Testis (tissue), 2 donors: Measurements from ENCODE around the gene FBN1.

ENCODE experiments used
- POLR2A ChIP-seq: fragments of 450-650 bp; IDR thresholded peaks from one replicate; pipeline ENCODE4 v1.6.1; 2017; ENCODE audit warnings: antibody characterized with exemption, mild to moderate bottlenecking, moderate library complexity
- TF ChIP-seq, protein P1 (sequence below), 3 experiments: fragments of 450-650 bp in 2 of 3; fragments of 200-600 bp in 1 of 3; sonication (generic) in 1 of 3; IDR thresholded peaks; one replicate each; pipeline ENCODE4 v1.5.1; 2016 to 2019; ENCODE audit warnings: antibody characterized with exemption in 3 of 3, mild to moderate bottlenecking in 2 of 3, moderate library complexity in 1 of 3

DNA sequence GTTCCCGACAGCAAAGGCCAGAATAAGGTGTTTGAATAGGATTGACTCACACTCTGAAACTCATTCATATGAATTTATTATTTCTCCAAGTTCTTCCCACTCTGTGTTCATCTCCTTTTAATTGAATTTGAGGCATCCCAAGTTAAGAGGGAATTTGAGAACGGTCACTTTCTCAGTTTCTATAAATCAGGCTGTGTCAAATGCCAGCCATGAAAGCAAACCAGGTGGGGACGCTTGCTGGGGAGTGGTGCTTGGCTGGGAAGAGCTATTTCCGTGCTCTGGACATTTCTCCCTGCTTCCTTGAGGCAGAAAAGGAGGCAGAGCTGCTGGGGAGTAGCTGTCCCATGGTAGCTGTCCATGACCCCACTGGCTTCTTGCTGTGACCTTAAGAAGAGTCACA lies 116.6 kb downstream of the FBN1 start:
- TF ChIP-seq, protein P1, sequence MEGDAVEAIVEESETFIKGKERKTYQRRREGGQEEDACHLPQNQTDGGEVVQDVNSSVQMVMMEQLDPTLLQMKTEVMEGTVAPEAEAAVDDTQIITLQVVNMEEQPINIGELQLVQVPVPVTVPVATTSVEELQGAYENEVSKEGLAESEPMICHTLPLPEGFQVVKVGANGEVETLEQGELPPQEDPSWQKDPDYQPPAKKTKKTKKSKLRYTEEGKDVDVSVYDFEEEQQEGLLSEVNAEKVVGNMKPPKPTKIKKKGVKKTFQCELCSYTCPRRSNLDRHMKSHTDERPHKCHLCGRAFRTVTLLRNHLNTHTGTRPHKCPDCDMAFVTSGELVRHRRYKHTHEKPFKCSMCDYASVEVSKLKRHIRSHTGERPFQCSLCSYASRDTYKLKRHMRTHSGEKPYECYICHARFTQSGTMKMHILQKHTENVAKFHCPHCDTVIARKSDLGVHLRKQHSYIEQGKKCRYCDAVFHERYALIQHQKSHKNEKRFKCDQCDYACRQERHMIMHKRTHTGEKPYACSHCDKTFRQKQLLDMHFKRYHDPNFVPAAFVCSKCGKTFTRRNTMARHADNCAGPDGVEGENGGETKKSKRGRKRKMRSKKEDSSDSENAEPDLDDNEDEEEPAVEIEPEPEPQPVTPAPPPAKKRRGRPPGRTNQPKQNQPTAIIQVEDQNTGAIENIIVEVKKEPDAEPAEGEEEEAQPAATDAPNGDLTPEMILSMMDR (IDR thresholded peaks at IDR 0.05): no peak
- TF ChIP-seq POLR2A: no peak
